Prostate gland (tissue), 2 donors: ENCODE data around the gene SCAMP1. TPM values are rescaled to one million over a fixed set of nuclear protein-coding genes. Genes with fewer than 3 reads are reported as not detected.
"Not testable (repeated sequence)": the region's sequence is repeated elsewhere in the genome, so short reads cannot be mapped to it uniquely, and the experiment has no call there.

Experiments used
- DNase-seq: peaks from one replicate; pipeline ENCODE4 v3.0.0-alpha.2; 2019; ENCODE audit warnings: low spot score
- H3K27ac ChIP-seq, 2 donors: fragments of 200-600 bp; sonication (generic); 2 replicates each; pipeline ENCODE4 v1.5.1; 2017 to 2019
- H3K27me3 ChIP-seq: fragments of 200-600 bp; sonication (generic); replicated peaks from 2 replicates; pipeline ENCODE4 v1.5.1; 2019; ENCODE audit not compliant: insufficient read depth
- H3K36me3 ChIP-seq, 2 donors: fragments of 200-600 bp; sonication (generic); 1 replicate in 1 of 2; 2 replicates in 1 of 2; pipeline versions ENCODE4 v1.5.1 to v1.8.1; 2017 to 2019
- H3K4me1 ChIP-seq: fragments of 200-600 bp; sonication (generic); replicated peaks from 2 replicates; pipeline ENCODE4 v1.5.1; 2019
- H3K4me3 ChIP-seq, 2 donors: fragments of 200-600 bp; sonication (generic); 2 replicates each; pipeline ENCODE4 v1.5.1; 2017 to 2019
- H3K9me3 ChIP-seq: fragments of 200-600 bp; sonication (generic); 2 replicates; pipeline ENCODE4 v1.5.1; 2017
- POLR2A ChIP-seq: fragments of 450-650 bp; IDR thresholded peaks from one replicate; pipeline ENCODE4 v1.6.1; 2016; ENCODE audit warnings: antibody characterized with exemption, mild to moderate bottlenecking
- POLR2AphosphoS5 ChIP-seq: sonication (generic); formaldehyde crosslinking; IDR thresholded peaks from one replicate; pipeline ENCODE4 v1.6.1; 2017; ENCODE audit warnings: antibody characterized with exemption
- WGBS: methylation state at CpG from one replicate; pipeline ENCODE4 v1.1.5; 2018; 5-methylcytosine and 5-hydroxymethylcytosine counted together
- intact Hi-C: fragments of 100-400 bp; cut with DNase I; formaldehyde crosslinking; loops from one replicate; pipeline ENCODE4 v1.14.2; 2022
- total RNA-seq, 2 donors: library from RNA; depleted of rRNA; stranded (reverse); fragments of >200 nt; gene quantifications; one replicate each; pipeline ENCODE4 v1.1.0, GENCODE V29; 2016
- TF ChIP-seq, protein P1 (sequence below), 4 experiments: fragments of 200-600 bp in 2 of 4; fragments of 450-650 bp in 2 of 4; sonication (generic) in 2 of 4; IDR thresholded peaks; 1 replicate in 3 of 4; 2 replicates in 1 of 4; pipeline ENCODE4 v1.5.1; 2016 to 2019; ENCODE audit warnings: antibody characterized with exemption in 4 of 4, mild to moderate bottlenecking in 2 of 4, moderate library complexity in 2 of 4

Gene SCAMP1
- total RNA-seq, 2 donors from 2014 or later = 39.0 to 41.0 TPM

DNA sequence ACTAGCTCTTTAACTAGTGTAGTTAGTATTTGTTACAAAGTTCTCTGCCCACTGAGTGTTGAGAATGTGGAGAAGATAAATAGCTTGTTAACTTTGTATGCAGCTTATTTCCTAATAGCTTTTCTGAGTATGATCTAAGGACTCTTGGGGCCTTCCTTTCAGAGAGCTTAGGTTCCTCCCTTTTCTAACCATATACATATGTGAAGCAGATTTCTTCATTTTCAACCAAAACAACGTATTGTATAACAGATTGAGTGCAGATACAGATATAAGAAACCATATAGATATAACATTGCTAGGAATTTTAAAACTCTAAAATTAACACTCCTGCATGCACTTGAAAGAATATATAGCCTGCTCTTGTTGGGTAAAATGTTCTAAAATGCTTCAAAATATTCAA lies 70.4 kb downstream of the SCAMP1 start:
- H3K4me3 ChIP-seq = no peak overlapping the region
- H3K27ac ChIP-seq = no peak overlapping the region
- TF ChIP-seq, protein P1, sequence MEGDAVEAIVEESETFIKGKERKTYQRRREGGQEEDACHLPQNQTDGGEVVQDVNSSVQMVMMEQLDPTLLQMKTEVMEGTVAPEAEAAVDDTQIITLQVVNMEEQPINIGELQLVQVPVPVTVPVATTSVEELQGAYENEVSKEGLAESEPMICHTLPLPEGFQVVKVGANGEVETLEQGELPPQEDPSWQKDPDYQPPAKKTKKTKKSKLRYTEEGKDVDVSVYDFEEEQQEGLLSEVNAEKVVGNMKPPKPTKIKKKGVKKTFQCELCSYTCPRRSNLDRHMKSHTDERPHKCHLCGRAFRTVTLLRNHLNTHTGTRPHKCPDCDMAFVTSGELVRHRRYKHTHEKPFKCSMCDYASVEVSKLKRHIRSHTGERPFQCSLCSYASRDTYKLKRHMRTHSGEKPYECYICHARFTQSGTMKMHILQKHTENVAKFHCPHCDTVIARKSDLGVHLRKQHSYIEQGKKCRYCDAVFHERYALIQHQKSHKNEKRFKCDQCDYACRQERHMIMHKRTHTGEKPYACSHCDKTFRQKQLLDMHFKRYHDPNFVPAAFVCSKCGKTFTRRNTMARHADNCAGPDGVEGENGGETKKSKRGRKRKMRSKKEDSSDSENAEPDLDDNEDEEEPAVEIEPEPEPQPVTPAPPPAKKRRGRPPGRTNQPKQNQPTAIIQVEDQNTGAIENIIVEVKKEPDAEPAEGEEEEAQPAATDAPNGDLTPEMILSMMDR (IDR thresholded peaks at IDR 0.05) = no peak
- TF ChIP-seq POLR2AphosphoS5 (no peak), POLR2A (no peak)
- no peaks in the 10 kb centered on the region for H3K27me3 ChIP-seq
- intact Hi-C loops = no loop called here
- H3K9me3 ChIP-seq = no peaks in the 10 kb centered on the region
- H3K36me3 ChIP-seq = no peaks in the 10 kb centered on the region
- no peaks in the 10 kb centered on the region for H3K4me1 ChIP-seq
- DNase-seq = no peak
- WGBS = 98% methylated on average over 1 of the region's 1 CpG

DNA sequence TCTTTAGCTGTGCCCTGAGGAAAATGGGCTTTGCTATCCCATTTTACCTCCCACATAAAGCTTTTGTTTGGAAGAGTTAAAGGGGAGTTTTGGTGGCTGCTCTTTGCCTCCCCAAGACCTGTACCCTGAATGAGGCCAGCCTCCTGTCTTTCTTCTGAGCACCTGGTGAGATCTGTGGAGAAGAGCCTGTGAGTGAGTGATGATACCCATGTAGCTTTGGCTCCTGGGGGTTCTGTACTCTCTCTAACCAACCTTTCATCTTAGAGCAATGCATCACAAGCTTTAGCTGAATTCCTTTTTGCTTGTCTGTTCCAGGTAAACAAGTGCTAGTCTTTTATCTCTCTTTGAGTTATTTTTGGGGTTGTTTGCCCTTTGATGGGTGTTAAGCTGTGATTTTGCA lies 73.6 kb downstream of the SCAMP1 start:
- DNase-seq = no peak
- H3K27ac ChIP-seq = no peak overlapping the region

DNA sequence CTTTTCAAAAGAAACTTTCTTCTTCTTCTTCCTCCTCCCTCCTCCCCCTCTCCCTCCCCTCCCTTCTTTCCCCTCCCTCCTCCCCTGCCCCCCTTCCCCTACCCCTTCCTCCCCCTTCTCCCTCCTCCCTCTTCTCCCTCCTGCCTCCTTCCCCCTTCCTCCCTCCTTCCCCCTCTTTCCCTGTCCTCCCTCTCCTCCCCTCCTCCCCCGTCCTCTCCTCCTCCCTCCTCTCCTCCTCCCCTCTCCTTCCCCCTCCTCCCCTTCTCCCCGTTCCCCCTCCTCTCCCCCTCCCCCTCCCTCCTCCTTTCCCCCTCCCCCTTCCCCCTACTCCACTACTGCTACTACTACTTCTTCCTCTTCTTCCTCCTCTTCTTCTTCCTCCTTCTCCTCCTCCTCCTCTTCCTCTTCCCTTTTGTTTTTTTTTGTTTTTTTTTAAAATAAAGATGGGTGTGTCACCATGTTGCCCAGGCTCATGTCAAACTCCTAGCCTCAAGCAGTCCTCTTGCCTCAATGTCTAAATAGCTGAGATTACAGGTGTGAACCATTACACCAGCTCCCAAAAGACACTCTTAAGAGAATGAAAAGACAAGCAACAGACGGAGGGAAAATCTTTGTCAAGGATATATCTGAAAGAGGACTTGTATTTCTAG lies 87.5 kb downstream of the SCAMP1 start:
- Histone ChIP-seq H3K27me3 (no peaks in the 10 kb centered on the region), H3K4me3 (no peak overlapping the region), H3K36me3 (no peaks in the 10 kb centered on the region), H3K27ac (no peak overlapping the region), H3K9me3 (no peaks in the 10 kb centered on the region), H3K4me1 (no peaks in the 10 kb centered on the region)
- DNase-seq = no peak
- intact Hi-C loops = no loop called here
- TF ChIP-seq, protein P1 (IDR thresholded peaks at IDR 0.05) = no peak
- TF ChIP-seq POLR2A (no peak), POLR2AphosphoS5 (no peak)
- WGBS = 90% methylated on average over 1 of the region's 3 CpGs

More for the DNA sequence above, 73.6 kb downstream of the SCAMP1 start:
- H3K9me3 ChIP-seq = no peaks in the 10 kb centered on the region
- H3K36me3 ChIP-seq = no peaks in the 10 kb centered on the region
- no peaks in the 10 kb centered on the region for H3K4me1 ChIP-seq
- H3K4me3 ChIP-seq = no peak overlapping the region
- H3K27me3 ChIP-seq = no peaks in the 10 kb centered on the region
- intact Hi-C loops = no loop called here
- TF ChIP-seq POLR2AphosphoS5 (no peak), POLR2A (no peak)
- TF ChIP-seq, protein P1 (IDR thresholded peaks at IDR 0.05) = no peak

DNA sequence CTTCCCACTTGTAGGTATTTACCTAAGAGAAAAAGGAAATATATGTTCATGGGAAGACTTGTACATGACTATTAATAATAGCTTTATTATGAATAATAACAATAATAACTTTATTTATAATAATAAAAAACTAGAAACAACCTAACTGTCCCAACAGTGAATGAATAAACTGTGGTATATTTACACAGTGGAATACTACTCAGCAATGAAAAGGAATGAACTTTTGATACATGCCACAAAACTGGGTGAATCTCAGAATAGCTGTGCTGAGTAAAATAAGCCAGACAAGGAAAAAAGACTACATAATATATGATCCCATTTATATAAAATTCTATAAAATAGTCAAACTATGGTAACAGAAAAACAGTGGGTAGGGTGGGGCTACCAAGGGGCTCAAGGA lies 88.7 kb downstream of the SCAMP1 start:
- DNase-seq = no peak
- no peak overlapping the region for H3K27ac ChIP-seq
- TF ChIP-seq, protein P1 (IDR thresholded peaks at IDR 0.05) = no peak
- no peak for TF ChIP-seq POLR2AphosphoS5
- no peak for TF ChIP-seq POLR2A
- H3K9me3 ChIP-seq = no peaks in the 10 kb centered on the region
- no peak overlapping the region for H3K4me3 ChIP-seq
- no peaks in the 10 kb centered on the region for H3K36me3 ChIP-seq
- no peaks in the 10 kb centered on the region for H3K4me1 ChIP-seq
- no peaks in the 10 kb centered on the region for H3K27me3 ChIP-seq
- intact Hi-C loops = no loop called here

DNA sequence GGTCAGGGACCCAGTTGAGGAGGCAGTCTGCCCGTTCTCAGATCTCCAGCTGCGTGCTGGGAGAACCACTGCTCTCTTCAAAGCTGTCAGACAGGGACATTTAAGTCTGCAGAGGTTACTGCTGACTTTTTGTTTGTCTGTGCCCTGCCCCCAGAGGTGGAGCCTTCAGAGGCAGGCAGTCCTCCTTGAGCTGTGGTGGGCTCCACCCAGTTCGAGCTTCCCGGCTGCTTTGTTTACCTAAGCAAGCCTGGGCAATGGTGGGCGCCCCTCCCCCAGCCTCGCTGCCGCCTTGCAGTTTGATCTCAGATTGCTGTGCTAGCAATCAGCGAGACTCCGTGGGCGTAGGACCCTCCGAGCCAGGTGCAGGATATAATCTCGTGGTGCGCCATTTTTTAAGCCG lies 97.1 kb downstream of the SCAMP1 start:
- 86% methylated on average over 9 of the region's 14 CpGs for WGBS
- not testable (repeated sequence) for H3K9me3 ChIP-seq

More for the DNA sequence above, 97.1 kb downstream of the SCAMP1 start:
- H3K4me1 ChIP-seq, H3K27ac ChIP-seq, DNase-seq, H3K4me3 ChIP-seq, H3K36me3 ChIP-seq, intact Hi-C loops, H3K27me3 ChIP-seq: not testable (repeated sequence)
